ENCODE data around the gene DCDC2B.
"Not testable (repeated sequence)": the region's sequence is repeated elsewhere in the genome, so short reads cannot be mapped to it uniquely, and the experiment has no call there.

Gene DCDC2B

DNA sequence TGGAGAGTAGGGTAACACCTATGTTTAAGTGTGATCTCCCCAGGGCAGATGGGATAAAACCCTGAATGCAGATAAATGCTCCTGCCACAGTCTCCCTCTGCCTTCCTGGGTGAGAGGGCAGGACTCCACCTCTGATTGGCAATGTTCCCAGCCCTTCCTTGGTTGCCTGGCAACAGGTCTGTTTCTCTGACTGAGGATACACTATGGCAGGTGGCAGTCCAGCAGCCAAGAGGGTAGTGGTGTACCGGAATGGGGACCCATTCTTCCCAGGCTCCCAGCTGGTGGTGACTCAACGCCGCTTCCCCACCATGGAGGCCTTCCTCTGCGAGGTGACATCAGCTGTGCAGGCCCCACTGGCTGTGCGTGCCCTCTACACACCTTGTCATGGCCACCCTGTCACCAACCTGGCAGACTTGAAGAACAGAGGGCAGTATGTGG, at the start of gene DCDC2B:
TSS of gene DCDC2B (plus strand) at position 199 of the 438 bp plus-strand sequence. CDS start at position 204, 5 bp downstream.
- no peak for DNase-seq (ENCODE audit: low read depth, low spot score)
- H3K27ac ChIP-seq (ENCODE audit: low read length): no peak within 1 kb of the TSS
- no CpG with 5 or more reads among the region's 5 CpGs for WGBS (ENCODE audit: insufficient coverage, insufficient read length)

DNA sequence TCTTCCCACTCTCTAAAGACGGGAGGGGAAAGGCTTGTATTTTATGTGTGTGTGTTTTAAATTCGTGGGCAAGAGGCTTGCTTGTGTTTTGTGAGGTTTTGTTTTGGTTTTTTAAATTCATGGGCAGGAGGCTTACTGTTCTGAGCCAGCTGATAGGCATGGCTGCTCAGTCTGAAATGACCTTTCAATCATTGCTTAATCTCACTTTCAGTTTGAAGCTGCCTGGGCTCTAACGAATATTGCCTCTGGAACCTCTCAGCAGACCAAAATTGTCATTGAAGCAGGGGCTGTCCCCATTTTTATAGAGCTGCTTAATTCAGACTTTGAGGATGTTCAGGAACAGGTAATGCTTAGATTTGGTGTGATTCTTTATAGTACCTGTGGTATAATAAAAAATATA, 49.7 kb upstream of the DCDC2B start:
- Histone ChIP-seq H3K4me3 (ENCODE audit: low read length) (no peak overlapping the region), H3K27ac (ENCODE audit: low read length) (no peak overlapping the region), H3K9me3 (ENCODE audit: control insufficient read depth, insufficient read depth, low read length) (no peaks in the 10 kb centered on the region), H3K36me3 (ENCODE audit: control insufficient read depth, insufficient read depth, low read length) (peaks cover 13% of the 10 kb centered on the region; the same call in 1 of the 2 replicates), H3K27me3 (ENCODE audit: control insufficient read depth, insufficient read depth, low read length) (no peaks in the 10 kb centered on the region), H3K4me1 (ENCODE audit: control insufficient read depth, insufficient read depth, low read length) (no peaks in the 10 kb centered on the region)
- DNase-seq (ENCODE audit: low read depth, low spot score): no peak
- WGBS (ENCODE audit: insufficient coverage, insufficient read length): 100% methylated on average over 1 of the region's 3 CpGs

More for the DNA sequence above, at the start of gene DCDC2B:
- Histone ChIP-seq H3K4me3 (ENCODE audit: low read length) (no peak within 1 kb of the TSS), H3K36me3 (ENCODE audit: control insufficient read depth, insufficient read depth, low read length) (no peaks in the 10 kb centered on the region), H3K9me3 (ENCODE audit: control insufficient read depth, insufficient read depth, low read length) (no peaks in the 10 kb centered on the region), H3K4me1 (ENCODE audit: control insufficient read depth, insufficient read depth, low read length) (no peaks in the 10 kb centered on the region), H3K27me3 (ENCODE audit: control insufficient read depth, insufficient read depth, low read length) (no peaks in the 10 kb centered on the region)

DNA sequence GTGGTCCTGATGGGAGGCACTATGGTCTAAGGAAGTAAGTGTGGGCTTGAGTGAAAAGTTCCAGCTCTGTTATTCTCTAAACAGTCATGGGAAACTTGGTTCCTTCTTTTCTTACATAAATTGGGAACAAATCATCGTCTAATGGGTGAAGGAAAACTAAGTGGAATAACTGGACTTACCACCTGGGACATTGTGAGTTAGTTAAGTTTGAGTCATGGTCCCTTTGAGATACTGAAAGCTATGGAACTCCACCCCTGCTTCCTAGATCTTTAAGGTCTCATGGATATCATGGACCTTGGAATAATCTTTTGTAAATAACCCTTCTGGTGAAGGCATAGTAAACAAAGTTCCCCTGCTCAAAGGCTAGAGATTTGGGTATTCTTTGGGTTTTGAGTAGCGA, 45.5 kb upstream of the DCDC2B start:
- DNase-seq (ENCODE audit: low read depth, low spot score): no peak
- no peak overlapping the region for H3K27ac ChIP-seq (ENCODE audit: low read length)
- H3K27me3 ChIP-seq (ENCODE audit: control insufficient read depth, insufficient read depth, low read length): no peaks in the 10 kb centered on the region
- no CpG with 5 or more reads among the region's 2 CpGs for WGBS (ENCODE audit: insufficient coverage, insufficient read length)
- peaks cover 6% of the 10 kb centered on the region; the same call in 1 of the 2 replicates for H3K36me3 ChIP-seq (ENCODE audit: control insufficient read depth, insufficient read depth, low read length)
- H3K4me3 ChIP-seq (ENCODE audit: low read length): no peak overlapping the region
- H3K4me1 ChIP-seq (ENCODE audit: control insufficient read depth, insufficient read depth, low read length): no peaks in the 10 kb centered on the region
- H3K9me3 ChIP-seq (ENCODE audit: control insufficient read depth, insufficient read depth, low read length): no peaks in the 10 kb centered on the region

DNA sequence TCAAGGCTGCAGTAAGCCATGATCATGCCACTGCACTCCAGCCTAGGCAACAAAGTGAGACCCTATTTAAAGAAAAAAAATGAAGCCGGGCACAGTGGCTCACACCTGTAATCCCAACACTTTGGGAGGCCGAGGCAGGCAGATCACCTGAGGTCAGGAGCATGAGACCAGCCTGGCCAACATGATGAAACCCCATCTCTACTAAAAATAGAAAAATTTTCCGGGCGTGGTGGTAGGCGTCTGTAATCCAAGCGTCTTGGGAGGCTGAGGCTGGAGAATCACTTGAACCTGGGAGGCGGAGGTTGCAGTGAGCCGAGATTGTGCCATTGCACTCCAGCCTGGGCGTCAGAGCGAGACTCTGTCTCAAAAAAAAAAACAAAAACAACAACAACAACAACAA, 43.3 kb upstream of the DCDC2B start:
- DNase-seq (ENCODE audit: low read depth, low spot score); H3K27ac ChIP-seq (ENCODE audit: low read length); H3K4me1 ChIP-seq (ENCODE audit: control insufficient read depth, insufficient read depth, low read length); H3K4me3 ChIP-seq (ENCODE audit: low read length); H3K9me3 ChIP-seq (ENCODE audit: control insufficient read depth, insufficient read depth, low read length); H3K27me3 ChIP-seq (ENCODE audit: control insufficient read depth, insufficient read depth, low read length): not testable (repeated sequence)
- no CpG with 5 or more reads among the region's 10 CpGs for WGBS (ENCODE audit: insufficient coverage, insufficient read length)
- H3K36me3 ChIP-seq (ENCODE audit: control insufficient read depth, insufficient read depth, low read length): peaks cover 10% of the 10 kb centered on the region; the same call in 1 of the 2 replicates

DNA sequence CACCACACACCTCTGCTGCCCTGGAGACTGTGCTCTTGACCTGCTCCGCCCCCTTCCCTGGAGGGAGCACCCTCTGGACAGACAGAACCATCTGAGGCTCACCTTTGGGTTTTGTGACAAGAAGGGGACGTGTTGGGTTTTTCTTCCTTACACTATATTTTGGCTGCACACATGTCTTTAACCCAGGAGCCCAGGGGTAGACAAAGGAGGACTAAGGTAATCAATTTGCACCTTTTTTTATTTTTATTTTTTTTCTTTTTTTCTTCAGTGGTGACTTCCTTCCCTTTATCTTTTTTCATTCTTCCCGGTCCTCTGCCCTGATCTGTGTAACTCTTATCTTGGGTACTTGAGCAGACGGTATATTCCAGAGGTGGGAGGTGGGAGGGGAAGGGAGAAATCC, 37.9 kb upstream of the DCDC2B start:
- Histone ChIP-seq H3K9me3 (ENCODE audit: control insufficient read depth, insufficient read depth, low read length) (no peaks in the 10 kb centered on the region), H3K36me3 (ENCODE audit: control insufficient read depth, insufficient read depth, low read length) (peaks cover 17% of the 10 kb centered on the region; the same call in 1 of the 2 replicates), H3K4me1 (ENCODE audit: control insufficient read depth, insufficient read depth, low read length) (no peaks in the 10 kb centered on the region), H3K27ac (ENCODE audit: low read length) (no peak overlapping the region), H3K4me3 (ENCODE audit: low read length) (no peak overlapping the region), H3K27me3 (ENCODE audit: control insufficient read depth, insufficient read depth, low read length) (no peaks in the 10 kb centered on the region)
- no peak for DNase-seq (ENCODE audit: low read depth, low spot score)
- WGBS (ENCODE audit: insufficient coverage, insufficient read length): no CpG with 5 or more reads among the region's 4 CpGs

- Histone ChIP-seq H3K36me3 (ENCODE audit: control insufficient read depth, insufficient read depth, low read length) (peaks cover 17% of the 10 kb centered on the region; the same call in 1 of the 2 replicates), H3K9me3 (ENCODE audit: control insufficient read depth, insufficient read depth, low read length) (no peaks in the 10 kb centered on the region), H3K27me3 (ENCODE audit: control insufficient read depth, insufficient read depth, low read length) (no peaks in the 10 kb centered on the region), H3K4me1 (ENCODE audit: control insufficient read depth, insufficient read depth, low read length) (no peaks in the 10 kb centered on the region), H3K4me3 (ENCODE audit: low read length) (no peak overlapping the region), H3K27ac (ENCODE audit: low read length) (no peak overlapping the region)
- no CpG with 5 or more reads among the region's 1 CpG for WGBS (ENCODE audit: insufficient coverage, insufficient read length)
- no peak for DNase-seq (ENCODE audit: low read depth, low spot score)
Observed at GRCh38 chr1:32172621-32173245, 36.2 kb upstream of the DCDC2B start.

- no CpG with 5 or more reads among the region's 7 CpGs for WGBS (ENCODE audit: insufficient coverage, insufficient read length)
- Histone ChIP-seq H3K4me3 (ENCODE audit: low read length) (no peak overlapping the region), H3K27me3 (ENCODE audit: control insufficient read depth, insufficient read depth, low read length) (no peaks in the 10 kb centered on the region)
Observed at GRCh38 chr1:32178380-32179192, 30.3 kb upstream of the DCDC2B start.

GRCh38 chr1:32179193-32179442, 29.8 kb upstream of the DCDC2B start:
- no peaks in the 10 kb centered on the region for H3K27me3 ChIP-seq (ENCODE audit: control insufficient read depth, insufficient read depth, low read length)
- H3K4me3 ChIP-seq (ENCODE audit: low read length): no peak overlapping the region; the same call in 1 of the 2 replicates
- peaks cover 5% of the 10 kb centered on the region; the same call in 1 of the 2 replicates for H3K36me3 ChIP-seq (ENCODE audit: control insufficient read depth, insufficient read depth, low read length)
- DNase-seq (ENCODE audit: low read depth, low spot score): no peak
- no peak overlapping the region for H3K27ac ChIP-seq (ENCODE audit: low read length)
- WGBS (ENCODE audit: insufficient coverage, insufficient read length): no CpG with 5 or more reads among the region's 7 CpGs
- H3K9me3 ChIP-seq (ENCODE audit: control insufficient read depth, insufficient read depth, low read length): no peaks in the 10 kb centered on the region
- no peaks in the 10 kb centered on the region for H3K4me1 ChIP-seq (ENCODE audit: control insufficient read depth, insufficient read depth, low read length)

More at GRCh38 chr1:32178380-32179192, 30.3 kb upstream of the DCDC2B start:
- H3K27ac ChIP-seq (ENCODE audit: low read length): no peak overlapping the region
- DNase-seq (ENCODE audit: low read depth, low spot score): no peak
- peaks cover 5% of the 10 kb centered on the region; the same call in 1 of the 2 replicates for H3K36me3 ChIP-seq (ENCODE audit: control insufficient read depth, insufficient read depth, low read length)
- no peaks in the 10 kb centered on the region for H3K4me1 ChIP-seq (ENCODE audit: control insufficient read depth, insufficient read depth, low read length)
- no peaks in the 10 kb centered on the region for H3K9me3 ChIP-seq (ENCODE audit: control insufficient read depth, insufficient read depth, low read length)

DNA sequence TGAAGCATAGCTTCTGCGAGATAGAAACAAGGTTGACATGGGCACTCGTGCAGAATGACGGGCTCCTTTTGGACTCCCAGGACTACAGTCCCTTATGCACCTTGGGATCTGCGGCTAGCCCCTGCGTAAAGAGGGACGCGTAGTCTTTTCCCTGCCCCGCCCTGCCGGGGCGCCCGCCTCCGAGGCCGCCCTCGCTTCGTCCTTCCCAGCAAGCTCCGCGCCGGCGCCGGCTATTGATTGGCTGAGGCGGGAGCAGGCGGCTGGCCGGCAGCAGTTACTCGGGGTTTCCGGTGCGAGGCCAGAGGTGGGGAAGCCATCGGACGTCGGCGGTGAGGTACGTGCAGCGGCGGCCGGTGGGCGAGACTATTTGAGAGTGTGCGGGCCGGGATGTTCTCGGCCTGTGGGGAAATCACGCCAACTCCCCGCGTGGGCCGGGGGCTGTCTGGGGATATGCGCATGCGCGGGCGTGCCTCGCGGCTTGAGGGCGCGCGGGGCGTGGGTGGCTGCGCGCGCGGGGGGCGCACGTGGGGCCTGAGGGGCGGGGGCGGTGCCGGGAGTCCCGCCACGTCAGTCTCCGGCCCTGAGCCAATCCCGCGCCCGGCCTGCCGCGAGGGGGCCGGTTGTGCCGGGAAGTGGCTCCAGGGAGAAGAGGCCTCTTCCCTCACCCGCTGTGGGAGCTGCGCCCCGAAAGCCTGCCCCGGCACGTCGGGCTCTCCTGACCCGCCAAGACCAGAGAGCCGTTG, 29.3 kb upstream of the DCDC2B start, which contains the start of gene TXLNA:
TSS of gene TXLNA (plus strand) at position 233 of the 743 bp plus-strand sequence. CDS start 671 bp downstream, outside the sequence.
- H3K27me3 ChIP-seq (ENCODE audit: control insufficient read depth, insufficient read depth, low read length): no peaks in the 10 kb centered on the region
- peak within 1 kb of the TSS; percentile 39 for H3K4me3 ChIP-seq (ENCODE audit: low read length)
- no CpG with 5 or more reads among the region's 79 CpGs for WGBS (ENCODE audit: insufficient coverage, insufficient read length)
- DNase-seq (ENCODE audit: low read depth, low spot score): peak; percentile 75
- no peak within 1 kb of the TSS for H3K27ac ChIP-seq (ENCODE audit: low read length)
- no peaks in the 10 kb centered on the region for H3K4me1 ChIP-seq (ENCODE audit: control insufficient read depth, insufficient read depth, low read length)
- peaks cover 9% of the 10 kb centered on the region; the same call in 1 of the 2 replicates for H3K36me3 ChIP-seq (ENCODE audit: control insufficient read depth, insufficient read depth, low read length)
- no peaks in the 10 kb centered on the region for H3K9me3 ChIP-seq (ENCODE audit: control insufficient read depth, insufficient read depth, low read length)

All from iPS DF 6.9 (cell line).